ENCODE measurements around the gene UGT1A7.

GRCh38 chr2:233764264-233764663, 82.6 kb downstream of the UGT1A7 start:
- TF ChIP-seq CTCF (IDR thresholded peaks at IDR 0.05; ENCODE audit: low read depth, low read length) (no peak), EZH2phosphoT487 (IDR thresholded peaks at IDR 0.05; ENCODE audit: low read depth) (no peak)
